ENCODE results near the gene TMEM125. TPM values are rescaled to one million over a fixed set of nuclear protein-coding genes. Genes with fewer than 3 reads are reported as not detected.
A peak's percentile ranks its signal among the peaks of the same experiment; 100 is the strongest.

TMEM125 gene
- total and polyA plus RNA-seq, 2 experiments from 2014 or later = not detected

DNA sequence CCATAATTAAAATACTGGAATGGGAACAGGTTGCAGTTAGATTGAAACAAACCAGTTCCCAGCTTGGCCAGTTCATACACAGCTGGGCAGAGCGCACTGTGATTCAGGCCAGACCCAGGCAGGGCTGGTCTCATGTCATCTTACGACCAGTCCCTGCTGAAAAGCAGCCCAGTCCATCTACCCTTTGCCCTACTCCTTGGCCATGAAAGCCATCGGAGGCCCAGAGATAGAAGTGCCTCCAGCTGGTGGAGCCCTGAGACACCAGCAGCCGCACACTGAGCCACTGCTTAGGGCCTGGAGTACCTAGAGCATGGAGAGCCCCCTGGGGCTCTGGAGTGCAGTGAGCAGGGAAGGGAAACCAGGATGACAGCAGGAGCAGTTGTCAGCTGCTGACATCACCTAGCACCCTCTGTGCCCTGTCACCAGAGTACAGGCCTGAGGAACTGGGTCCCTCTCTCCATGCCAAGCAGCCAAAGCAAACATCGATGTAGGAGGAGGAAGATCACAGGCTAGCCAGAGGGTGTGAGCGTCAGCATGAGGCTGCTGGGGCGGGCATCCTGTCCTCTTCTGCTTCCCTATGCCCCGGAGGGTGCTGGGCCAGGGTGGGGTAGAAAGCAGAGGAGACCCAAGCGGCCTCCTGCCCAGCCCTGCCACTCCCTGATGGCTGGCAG is 34.2 kb upstream of the TMEM125 start:
- no peak for DNase-seq
- Histone ChIP-seq H3K79me2 (ENCODE audit: insufficient read depth) (no peaks in the 10 kb centered on the region), H3K9ac (no peak overlapping the region), H2AFZ (no peak overlapping the region), H3K4me3 (no peak overlapping the region), H3K4me2 (ENCODE audit: unreplicated experiment) (no peak overlapping the region), H3K9me2 (ENCODE audit: insufficient read depth) (no peaks in the 10 kb centered on the region), H3F3A (ENCODE audit: insufficient read depth) (0 out of 2 replicates have a peak, but pooled peaks cover 8% of the 10 kb centered on the region), H3K4me1 (ENCODE audit: insufficient read depth) (peaks cover 13% of the 10 kb centered on the region), H3K27ac (no peak overlapping the region), H3K27me3 (replicated peaks; ENCODE audit: insufficient read depth) (no peaks in the 10 kb centered on the region), H3K9me3 (ENCODE audit: low read depth) (no peaks in the 10 kb centered on the region), H4K20me1 (ENCODE audit: insufficient read depth) (no peaks in the 10 kb centered on the region), H3K36me3 (ENCODE audit: low read depth) (no peaks in the 10 kb centered on the region)
- 82 to 87% methylated on average over 8 to 9 of the region's 9 CpGs for WGBS, 2 experiments (ENCODE audit: low coverage in 1 of 2, low lambda C conversion rate in 2 of 2, missing lambda C conversion rate in 2 of 2)
- TF ChIP-seq EZH2phosphoT487 (IDR thresholded peaks at IDR 0.05; ENCODE audit: insufficient read depth, low read depth) (no peak), EZH2 (IDR thresholded peaks at IDR 0.05; ENCODE audit: insufficient read depth, poor library complexity, severe bottlenecking) (no peak)
- in situ Hi-C loops (cut with MboI) = loop anchor here (25.0 kb wide), 2 partner anchors 427 to 702 kb away; partner anchors contain the start of genes ARTN, IPO13 and KDM4A

DNA sequence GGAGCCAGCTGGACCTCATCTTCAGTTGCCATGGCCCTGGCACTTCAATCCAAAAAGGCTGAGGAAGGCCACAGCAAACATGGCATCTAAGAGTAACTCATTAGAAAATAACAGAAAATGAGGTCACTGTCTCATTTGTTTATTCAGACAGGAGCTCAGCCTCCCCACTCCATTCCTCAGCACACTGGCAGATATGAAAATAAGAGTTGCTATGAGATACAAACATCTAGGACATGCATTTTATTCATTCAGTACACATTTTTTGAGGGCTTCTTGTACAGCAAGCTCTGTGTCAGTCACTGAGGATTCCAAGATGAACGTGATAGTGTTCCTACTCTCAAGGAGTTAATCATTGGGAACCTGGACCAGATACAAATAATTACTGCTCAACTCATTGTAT is 32.7 kb upstream of the TMEM125 start:
- Histone ChIP-seq H3F3A (ENCODE audit: insufficient read depth) (0 out of 2 replicates have a peak, but pooled peaks cover 7% of the 10 kb centered on the region), H3K9me3 (ENCODE audit: low read depth) (no peaks in the 10 kb centered on the region), H3K4me2 (ENCODE audit: unreplicated experiment) (no peak overlapping the region), H3K36me3 (ENCODE audit: low read depth) (no peaks in the 10 kb centered on the region), H3K27ac (no peak overlapping the region), H3K9me2 (ENCODE audit: insufficient read depth) (no peaks in the 10 kb centered on the region), H4K20me1 (ENCODE audit: insufficient read depth) (no peaks in the 10 kb centered on the region), H3K9ac (no peak overlapping the region), H3K4me1 (ENCODE audit: insufficient read depth) (peaks cover 8% of the 10 kb centered on the region), H3K79me2 (ENCODE audit: insufficient read depth) (no peaks in the 10 kb centered on the region), H3K27me3 (replicated peaks; ENCODE audit: insufficient read depth) (no peaks in the 10 kb centered on the region), H2AFZ (no peak overlapping the region), H3K4me3 (no peak overlapping the region)
- in situ Hi-C loops (cut with MboI) = loop anchor here (25.0 kb wide), 2 partner anchors 425 to 700 kb away; partner anchors contain the start of genes ARTN, IPO13 and KDM4A
- TF ChIP-seq EZH2phosphoT487 (IDR thresholded peaks at IDR 0.05; ENCODE audit: insufficient read depth, low read depth) (no peak), EZH2 (IDR thresholded peaks at IDR 0.05; ENCODE audit: insufficient read depth, poor library complexity, severe bottlenecking) (no peak)
- WGBS, 2 experiments (ENCODE audit: low coverage in 1 of 2, low lambda C conversion rate in 2 of 2, missing lambda C conversion rate in 2 of 2) = 77 to 80% methylated on average over 1 of the region's 1 CpG
- DNase-seq = peak; percentile 27

- no peak for TF ChIP-seq EZH2 (IDR thresholded peaks at IDR 0.05; ENCODE audit: insufficient read depth, poor library complexity, severe bottlenecking)
- no peak for TF ChIP-seq EZH2phosphoT487 (IDR thresholded peaks at IDR 0.05; ENCODE audit: insufficient read depth, low read depth)
- H2AFZ ChIP-seq = no peak overlapping the region
- no peak overlapping the region for H3K27ac ChIP-seq
- no peak overlapping the region for H3K4me2 ChIP-seq (ENCODE audit: unreplicated experiment)
- H3K9me3 ChIP-seq (ENCODE audit: low read depth) = no peaks in the 10 kb centered on the region
- H3K4me3 ChIP-seq = no peak overlapping the region
- no peaks in the 10 kb centered on the region for H3K9me2 ChIP-seq (ENCODE audit: insufficient read depth)
- no peaks in the 10 kb centered on the region for H3K79me2 ChIP-seq (ENCODE audit: insufficient read depth)
- H4K20me1 ChIP-seq (ENCODE audit: insufficient read depth) = no peaks in the 10 kb centered on the region
- peak; percentile 77 for DNase-seq
- in situ Hi-C loops (cut with MboI) = loop anchor here (25.0 kb wide), 2 partner anchors 424 to 699 kb away; partner anchors contain the start of genes ARTN, IPO13 and KDM4A
- H3F3A ChIP-seq (ENCODE audit: insufficient read depth) = no peaks in the 10 kb centered on the region
- no peak overlapping the region for H3K9ac ChIP-seq
- 6 to 7% methylated on average over 5 of the region's 5 CpGs for WGBS, 2 experiments (ENCODE audit: low coverage in 1 of 2, low lambda C conversion rate in 2 of 2, missing lambda C conversion rate in 2 of 2)
- H3K36me3 ChIP-seq (ENCODE audit: low read depth) = no peaks in the 10 kb centered on the region
- no peaks in the 10 kb centered on the region for H3K27me3 ChIP-seq (replicated peaks; ENCODE audit: insufficient read depth)
- H3K4me1 ChIP-seq (ENCODE audit: insufficient read depth) = no peaks in the 10 kb centered on the region
Measured at GRCh38 chr1:43238085-43238484, 31.7 kb upstream of the TMEM125 start.

- H2AFZ ChIP-seq = no peak overlapping the region
- H3K27me3 ChIP-seq (replicated peaks; ENCODE audit: insufficient read depth) = no peaks in the 10 kb centered on the region
- H3K79me2 ChIP-seq (ENCODE audit: insufficient read depth) = no peaks in the 10 kb centered on the region
- H4K20me1 ChIP-seq (ENCODE audit: insufficient read depth) = no peaks in the 10 kb centered on the region
- no peaks in the 10 kb centered on the region for H3K36me3 ChIP-seq (ENCODE audit: low read depth)
- H3K4me2 ChIP-seq (ENCODE audit: unreplicated experiment) = no peak overlapping the region
- no peaks in the 10 kb centered on the region for H3K4me1 ChIP-seq (ENCODE audit: insufficient read depth)
- H3K4me3 ChIP-seq = no peak overlapping the region
- in situ Hi-C loops (cut with MboI) = loop anchor here (25.0 kb wide), 2 partner anchors 423 to 698 kb away; partner anchors contain the start of genes ARTN, IPO13 and KDM4A
- no peaks in the 10 kb centered on the region for H3K9me3 ChIP-seq (ENCODE audit: low read depth)
- H3K9ac ChIP-seq = no peak overlapping the region
- H3F3A ChIP-seq (ENCODE audit: insufficient read depth) = no peaks in the 10 kb centered on the region
- H3K9me2 ChIP-seq (ENCODE audit: insufficient read depth) = no peaks in the 10 kb centered on the region
- TF ChIP-seq EZH2phosphoT487 (IDR thresholded peaks at IDR 0.05; ENCODE audit: insufficient read depth, low read depth) (no peak), EZH2 (IDR thresholded peaks at IDR 0.05; ENCODE audit: insufficient read depth, poor library complexity, severe bottlenecking) (no peak)
- 77 to 81% methylated on average over 3 of the region's 3 CpGs for WGBS, 2 experiments (ENCODE audit: low coverage in 1 of 2, low lambda C conversion rate in 2 of 2, missing lambda C conversion rate in 2 of 2)
- H3K27ac ChIP-seq = no peak overlapping the region
- DNase-seq = no peak
Measured at GRCh38 chr1:43238991-43239469, 30.8 kb upstream of the TMEM125 start.

Data from GM23248 (cell line).